ENCODE measurements around the gene AXL.
"Not testable (repeated sequence)": the region's sequence is repeated elsewhere in the genome, so short reads cannot be mapped to it uniquely, and the experiment has no call there.

DNA sequence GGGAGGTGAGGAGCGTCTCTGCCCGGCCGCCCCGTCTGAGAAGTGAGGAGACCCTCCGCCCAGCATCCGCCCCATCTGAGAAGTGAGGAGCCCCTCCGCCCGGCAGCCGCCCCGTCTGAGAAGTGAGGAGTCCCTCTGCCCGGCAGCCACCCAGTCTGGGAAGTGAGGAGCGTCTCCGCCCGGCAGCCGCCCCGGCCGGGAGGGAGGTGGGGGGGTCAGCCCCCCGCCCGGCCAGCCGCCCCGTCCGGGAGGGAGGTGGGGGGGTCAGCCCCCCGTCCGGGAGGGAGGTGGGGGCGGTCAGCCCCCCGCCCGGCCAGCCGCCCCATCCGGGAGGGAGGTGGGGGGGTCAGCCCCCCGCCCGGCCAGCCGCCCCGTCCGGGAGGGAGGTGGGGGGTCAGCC lies 38.9 kb upstream of the AXL start:
- TF ChIP-seq CTBP1 (IDR thresholded peaks at IDR 0.05; ENCODE audit: borderline replicate concordance); MTA3 (IDR thresholded peaks at IDR 0.05; ENCODE audit: borderline replicate concordance); ZNF239 (CRISPR knock-in tag; IDR thresholded peaks at IDR 0.05): not testable (repeated sequence)
